GM12878 (cell line): ENCODE results near the gene PTPRN2. TPM values are rescaled to one million over a fixed set of nuclear protein-coding genes. Genes with fewer than 3 reads are reported as not detected.

ENCODE experiments used
- ATAC-seq: fragments of 200-7000 bp; cut with Tn5 transposase; 3 replicates; pipeline ENCODE4 v1.9.1; 2020; ENCODE audit warnings: mild to moderate bottlenecking, moderate library complexity
- BruUV-seq: library from RNA; stranded (reverse); fragments of 400-500 nt; replicated peaks from 2 replicates; lab custom pipeline; 2021; lab: Mats Ljungman, UMichigan
- CTCF ChIA-PET: fragments of 300-600 bp; sonication (Branson Sonifier 250); formaldehyde crosslinking; extraction: SDS; loops from one replicate; lab custom pipeline; 2021; ENCODE audit warnings: inconsistent platforms; lab: Yijun Ruan, JAX
- POLR2A ChIA-PET: fragments of 350-600 bp; formaldehyde crosslinking; extraction: SDS; loops from one replicate; lab custom pipeline; 2021; ENCODE audit warnings: inconsistent platforms; lab: Charles Lee
- RAD21 ChIA-PET: fragments of 300-600 bp; sonication (Branson Sonifier 250); formaldehyde crosslinking; loops from one replicate; lab custom pipeline; 2023; ENCODE audit warnings: antibody characterized with exemption; ENCODE audit not compliant: unreplicated experiment; lab: Charles Lee
- SMC1A ChIA-PET: fragments of 300-600 bp; sonication (Branson Sonifier 250); formaldehyde crosslinking; loops from one replicate; lab custom pipeline; 2023; ENCODE audit not compliant: unreplicated experiment, uncharacterized antibody; lab: Charles Lee
- DNase-seq: peaks from one replicate; pipeline ENCODE4 v3.0.0-alpha.2; 2011; ENCODE audit warnings: low read depth, low spot score
- FAIRE-seq: peaks from 3 replicates; lab custom pipeline; 2011; peaks lifted over from hg19 to GRCh38; lab: Jason Lieb, UNC
- H2AFZ ChIP-seq: 2 replicates; pipeline ENCODE4 v1.6.0; 2011; ENCODE audit warnings: low read depth, low read length, control low read depth; ENCODE audit not compliant: control insufficient read depth
- H3K27ac ChIP-seq: 2 replicates; pipeline ENCODE4 v1.5.1; 2011; ENCODE audit warnings: control low read depth; ENCODE audit not compliant: control insufficient read depth, insufficient read depth
- H3K27me3 ChIP-seq, 2 experiments: replicated peaks in 1 of 2; 2 replicates each; pipeline versions ENCODE4 v1.6.0 to v1.6.1; 2011; ENCODE audit warnings: low read length in 1 of 2; ENCODE audit not compliant: control insufficient read depth in 2 of 2, insufficient read depth in 2 of 2
- H3K36me3 ChIP-seq, 2 experiments: 2 replicates each; pipeline ENCODE4 v1.5.1; 2011; ENCODE audit warnings: low read length in 1 of 2; ENCODE audit not compliant: control insufficient read depth in 2 of 2, insufficient read depth in 2 of 2
- H3K4me1 ChIP-seq: 2 replicates; pipeline ENCODE4 v1.6.1; 2011; ENCODE audit warnings: mild to moderate bottlenecking, low read length, moderate library complexity, mixed read lengths; ENCODE audit not compliant: control insufficient read depth, insufficient read depth
- H3K4me2 ChIP-seq: 2 replicates; pipeline ENCODE4 v1.6.0; 2011; ENCODE audit warnings: control low read depth; ENCODE audit not compliant: control insufficient read depth, insufficient read depth
- H3K4me3 ChIP-seq: fragments of 200-600 bp; sonication (generic); 2 replicates; pipeline ENCODE4 v1.5.1; 2016
- H3K79me2 ChIP-seq: 2 replicates; pipeline ENCODE4 v1.6.0; 2011; ENCODE audit warnings: low read length; ENCODE audit not compliant: control insufficient read depth, insufficient read depth
- H3K9ac ChIP-seq: 2 replicates; pipeline ENCODE4 v1.8.0; 2011; ENCODE audit warnings: low read length, control low read depth, mixed read lengths; ENCODE audit not compliant: control insufficient read depth, insufficient read depth
- H3K9me3 ChIP-seq: replicated peaks from 3 replicates; pipeline ENCODE4 v1.5.1; 2011; ENCODE audit warnings: mild to moderate bottlenecking, low read length; ENCODE audit not compliant: control insufficient read depth, insufficient read depth
- H4K20me1 ChIP-seq: 2 replicates; pipeline ENCODE4 v1.6.0; 2011; ENCODE audit not compliant: control insufficient read depth, insufficient read depth
- ATF7 ChIP-seq: fragments of 450-650 bp; IDR thresholded peaks from 2 replicates; pipeline ENCODE4 v1.6.1; 2016; ENCODE audit warnings: low read depth, mild to moderate bottlenecking
- BCL11A ChIP-seq: IDR thresholded peaks from 2 replicates; pipeline ENCODE4 v1.6.1; 2011; ENCODE audit warnings: low read depth, low read length
- CHD1 ChIP-seq: IDR thresholded peaks from 2 replicates; pipeline ENCODE4 v1.6.1; 2012; ENCODE audit warnings: low read depth, low read length, improper control_type of control experiment
- CHD2 ChIP-seq: IDR thresholded peaks from 2 replicates; pipeline ENCODE4 v1.6.1; 2011; ENCODE audit warnings: low read depth, low read length, improper control_type of control experiment, borderline replicate concordance
- ETV6 ChIP-seq, 2 experiments: fragments of 450-650 bp in 1 of 2; IDR thresholded peaks in 1 of 2; conservative IDR thresholded peaks in 1 of 2; 2 replicates each; pipeline ENCODE4 v1.6.1; 2014; ENCODE audit warnings: antibody characterized with exemption in 1 of 2, borderline replicate concordance in 1 of 2, low read depth in 1 of 2, mild to moderate bottlenecking in 1 of 2, moderate library complexity in 1 of 2
- EZH2 ChIP-seq: IDR thresholded peaks from 2 replicates; pipeline ENCODE4 v1.6.1; 2012; ENCODE audit warnings: low read depth, mild to moderate bottlenecking, control low read depth, inconsistent platforms, low read length, borderline replicate concordance; ENCODE audit not compliant: control insufficient read depth
- FOXK2 ChIP-seq: fragments of 450-650 bp; IDR thresholded peaks from 2 replicates; pipeline ENCODE4 v1.6.1; 2017; ENCODE audit warnings: mild to moderate bottlenecking, moderate library complexity
- GABPA ChIP-seq: IDR thresholded peaks from 2 replicates; pipeline ENCODE4 v1.6.1; 2014; ENCODE audit warnings: antibody characterized with exemption, low read depth, mild to moderate bottlenecking, inconsistent platforms
- HCFC1 ChIP-seq: fragments of 150-350 bp; IDR thresholded peaks from 2 replicates; pipeline ENCODE4 v1.6.1; 2014; ENCODE audit warnings: low read length
- NFIC ChIP-seq: IDR thresholded peaks from 2 replicates; pipeline ENCODE4 v1.6.1; 2012; ENCODE audit warnings: low read depth, mild to moderate bottlenecking, inconsistent platforms, low read length, moderate library complexity
- POLR2AphosphoS5 ChIP-seq: IDR thresholded peaks from 2 replicates; pipeline ENCODE4 v1.6.1; 2011; ENCODE audit warnings: mild to moderate bottlenecking, low read length, inconsistent platforms
- RBBP5 ChIP-seq: fragments of 200-600 bp; sonication (generic); conservative IDR thresholded peaks from 2 replicates; pipeline ENCODE4 v1.6.1; 2016
- STAT3 ChIP-seq: IDR thresholded peaks from 2 replicates; pipeline ENCODE4 v1.6.1; 2011; ENCODE audit warnings: low read depth, low read length, improper control_type of control experiment
- SUPT20H ChIP-seq: IDR thresholded peaks from 2 replicates; pipeline ENCODE4 v1.6.1; 2011; ENCODE audit warnings: low read depth, mild to moderate bottlenecking, low read length, moderate library complexity, borderline replicate concordance; ENCODE audit not compliant: control insufficient read depth
- TCF3 ChIP-seq: IDR thresholded peaks from 2 replicates; pipeline ENCODE4 v1.6.1; 2012; ENCODE audit warnings: low read depth, mild to moderate bottlenecking, low read length, borderline replicate concordance; ENCODE audit not compliant: insufficient read depth
- ZNF384 ChIP-seq: IDR thresholded peaks from 2 replicates; pipeline ENCODE4 v1.6.1; 2012; ENCODE audit warnings: low read depth, mild to moderate bottlenecking, low read length, improper control_type of control experiment, borderline replicate concordance
- ZNF622 ChIP-seq: fragments of 450-650 bp; IDR thresholded peaks from 2 replicates; pipeline ENCODE4 v1.6.1; 2017; ENCODE audit warnings: mild to moderate bottlenecking, inconsistent platforms
- WGBS: methylation state at CpG from one replicate; pipeline ENCODE4 v1.1.6; 2016; ENCODE audit warnings: low lambda C conversion rate; ENCODE audit not compliant: insufficient replicate concordance, insufficient coverage; ENCODE audit errors: missing lambda C conversion rate; 5-methylcytosine and 5-hydroxymethylcytosine counted together
- in situ Hi-C: fragments of 300-500 bp; cut with MboI; formaldehyde crosslinking; loops from 9 replicates; pipeline ENCODE4 v1.14.3; 2018; ENCODE audit warnings: mixed read lengths
- intact Hi-C: fragments of 100-400 bp; cut with micrococcal nuclease; formaldehyde crosslinking; loops from one replicate; pipeline ENCODE4 v1.14.2; 2022; ENCODE audit not compliant: unreplicated experiment
- polyA plus RNA-seq, 11 experiments: library from polyadenylated mRNA; depleted of rRNA in 4 of 11; unstranded in 6 of 11; stranded (reverse) in 5 of 11; fragments of >200 nt; fragmentation: Nextera tagmentation in 4 of 11; fragmentation: Illumina TruSeq in 1 of 11; extraction: Ambion mirVana in 4 of 11; extraction: Trizol in 1 of 11; gene quantifications; 1 replicate in 1 of 11; 2 replicates in 10 of 11; pipeline versions ENCODE4 v1.2.1 to v1.2.3, GENCODE V29; 2011 to 2016; ENCODE audit warnings: inconsistent platforms in 2 of 11, missing spikeins in 2 of 11, low read depth in 1 of 11
- total RNA-seq, 4 experiments: library from RNA; depleted of rRNA in 3 of 4; stranded (reverse); fragments of >200 nt in 3 of 4; fragmentation: Illumina TruSeq in 1 of 4; extraction: Trizol in 1 of 4; gene quantifications; 2 replicates each; pipeline versions ENCODE4 v1.2.1 to v1.2.3, GENCODE V29; 2013 to 2021
- TF ChIP-seq, protein P1 (sequence below): IDR thresholded peaks from 2 replicates; pipeline ENCODE4 v1.6.1; 2012; ENCODE audit warnings: improper control_type of control experiment, low read depth, low read length; ENCODE audit not compliant: insufficient replicate concordance
- TF ChIP-seq, protein P2 (sequence below): IDR thresholded peaks from 2 replicates; pipeline ENCODE4 v1.6.1; 2011; ENCODE audit warnings: mild to moderate bottlenecking, low read depth, low read length, moderate library complexity; ENCODE audit not compliant: insufficient replicate concordance

PTPRN2 gene
- total and polyA plus RNA-seq, 10 of the 15 experiments (the other 5 are each of a cell fraction or from before 2014, with no cell fraction given), result 5.4 TPM; not detected in 9

DNA sequence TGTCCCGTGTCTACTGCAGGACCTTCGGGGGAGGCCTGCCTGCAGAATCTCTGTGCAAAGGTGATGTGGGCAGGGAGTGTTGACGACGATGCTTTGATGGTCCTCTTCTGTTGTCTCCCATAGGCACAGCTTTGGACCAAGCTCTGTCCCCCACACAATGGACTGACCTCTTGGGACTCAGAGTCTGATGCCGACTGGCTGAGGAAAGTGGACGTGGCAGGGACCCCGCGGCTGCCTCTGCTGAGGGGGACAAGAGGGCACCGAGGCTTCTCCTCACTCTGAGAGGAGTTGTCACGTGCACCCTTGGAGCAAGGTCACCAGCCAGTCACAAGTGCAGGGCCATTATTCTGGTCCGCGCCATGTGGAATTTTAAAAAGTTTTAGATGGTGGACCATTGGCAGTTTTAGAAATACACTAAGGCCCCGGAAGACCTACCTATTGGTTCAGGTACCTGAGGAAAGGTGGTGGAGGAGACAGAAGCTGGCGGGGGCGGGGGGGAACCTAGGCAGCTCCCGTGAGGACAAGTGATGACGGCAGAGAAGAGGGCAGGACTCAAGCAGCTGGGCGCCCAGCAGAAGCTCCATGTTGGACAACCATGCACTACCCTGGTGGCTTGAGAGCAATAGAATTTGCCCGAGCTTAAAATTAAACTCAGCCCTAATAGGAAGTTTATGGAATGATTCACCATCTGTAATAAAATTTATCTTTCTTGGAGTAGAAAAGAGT is 331.4 kb downstream of the PTPRN2 start:
- H3K9ac ChIP-seq, result no peak overlapping the region
- no peak overlapping the region for H2AFZ ChIP-seq
- CTCF ChIA-PET, result no interaction called here
- H4K20me1 ChIP-seq, result no peaks in the 10 kb centered on the region
- H3K4me1 ChIP-seq, result no peaks in the 10 kb centered on the region
- TF ChIP-seq BCL11A (no peak), FOXK2 (no peak), ETV6 (conservative IDR thresholded peaks at IDR 0.05 in 1 of 2, IDR thresholded peaks at IDR 0.05 in 1 of 2; ENCODE audit: borderline replicate concordance in 1 of 2, low read depth in 1 of 2) (no peak), RBBP5 (no peak), SUPT20H (no peak), TCF3 (no peak), EZH2 (no peak), CHD2 (no peak), ZNF622 (no peak), NFIC (no peak), ZNF384 (no peak), CHD1 (no peak), GABPA (no peak), STAT3 (no peak), POLR2AphosphoS5 (no peak), ATF7 (no peak), HCFC1 (no peak)
- TF ChIP-seq, protein P1, sequence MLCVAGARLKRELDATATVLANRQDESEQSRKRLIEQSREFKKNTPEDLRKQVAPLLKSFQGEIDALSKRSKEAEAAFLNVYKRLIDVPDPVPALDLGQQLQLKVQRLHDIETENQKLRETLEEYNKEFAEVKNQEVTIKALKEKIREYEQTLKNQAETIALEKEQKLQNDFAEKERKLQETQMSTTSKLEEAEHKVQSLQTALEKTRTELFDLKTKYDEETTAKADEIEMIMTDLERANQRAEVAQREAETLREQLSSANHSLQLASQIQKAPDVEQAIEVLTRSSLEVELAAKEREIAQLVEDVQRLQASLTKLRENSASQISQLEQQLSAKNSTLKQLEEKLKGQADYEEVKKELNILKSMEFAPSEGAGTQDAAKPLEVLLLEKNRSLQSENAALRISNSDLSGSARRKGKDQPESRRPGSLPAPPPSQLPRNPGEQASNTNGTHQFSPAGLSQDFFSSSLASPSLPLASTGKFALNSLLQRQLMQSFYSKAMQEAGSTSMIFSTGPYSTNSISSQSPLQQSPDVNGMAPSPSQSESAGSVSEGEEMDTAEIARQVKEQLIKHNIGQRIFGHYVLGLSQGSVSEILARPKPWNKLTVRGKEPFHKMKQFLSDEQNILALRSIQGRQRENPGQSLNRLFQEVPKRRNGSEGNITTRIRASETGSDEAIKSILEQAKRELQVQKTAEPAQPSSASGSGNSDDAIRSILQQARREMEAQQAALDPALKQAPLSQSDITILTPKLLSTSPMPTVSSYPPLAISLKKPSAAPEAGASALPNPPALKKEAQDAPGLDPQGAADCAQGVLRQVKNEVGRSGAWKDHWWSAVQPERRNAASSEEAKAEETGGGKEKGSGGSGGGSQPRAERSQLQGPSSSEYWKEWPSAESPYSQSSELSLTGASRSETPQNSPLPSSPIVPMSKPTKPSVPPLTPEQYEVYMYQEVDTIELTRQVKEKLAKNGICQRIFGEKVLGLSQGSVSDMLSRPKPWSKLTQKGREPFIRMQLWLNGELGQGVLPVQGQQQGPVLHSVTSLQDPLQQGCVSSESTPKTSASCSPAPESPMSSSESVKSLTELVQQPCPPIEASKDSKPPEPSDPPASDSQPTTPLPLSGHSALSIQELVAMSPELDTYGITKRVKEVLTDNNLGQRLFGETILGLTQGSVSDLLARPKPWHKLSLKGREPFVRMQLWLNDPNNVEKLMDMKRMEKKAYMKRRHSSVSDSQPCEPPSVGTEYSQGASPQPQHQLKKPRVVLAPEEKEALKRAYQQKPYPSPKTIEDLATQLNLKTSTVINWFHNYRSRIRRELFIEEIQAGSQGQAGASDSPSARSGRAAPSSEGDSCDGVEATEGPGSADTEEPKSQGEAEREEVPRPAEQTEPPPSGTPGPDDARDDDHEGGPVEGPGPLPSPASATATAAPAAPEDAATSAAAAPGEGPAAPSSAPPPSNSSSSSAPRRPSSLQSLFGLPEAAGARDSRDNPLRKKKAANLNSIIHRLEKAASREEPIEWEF, result no peak
- TF ChIP-seq, protein P2, sequence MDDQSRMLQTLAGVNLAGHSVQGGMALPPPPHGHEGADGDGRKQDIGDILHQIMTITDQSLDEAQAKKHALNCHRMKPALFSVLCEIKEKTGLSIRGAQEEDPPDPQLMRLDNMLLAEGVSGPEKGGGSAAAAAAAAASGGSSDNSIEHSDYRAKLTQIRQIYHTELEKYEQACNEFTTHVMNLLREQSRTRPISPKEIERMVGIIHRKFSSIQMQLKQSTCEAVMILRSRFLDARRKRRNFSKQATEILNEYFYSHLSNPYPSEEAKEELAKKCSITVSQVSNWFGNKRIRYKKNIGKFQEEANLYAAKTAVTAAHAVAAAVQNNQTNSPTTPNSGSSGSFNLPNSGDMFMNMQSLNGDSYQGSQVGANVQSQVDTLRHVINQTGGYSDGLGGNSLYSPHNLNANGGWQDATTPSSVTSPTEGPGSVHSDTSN, result no peak
- TF ChIP-seq, all 136 proteins: peak for 0
- Histone ChIP-seq H3K27me3 (no peaks in the 10 kb centered on the region), H3K27ac (no peak overlapping the region), H3K4me2 (no peak overlapping the region), H3K4me3 (no peak overlapping the region), H3K79me2 (no peaks in the 10 kb centered on the region), H3K9me3 (peaks cover 4% of the 10 kb centered on the region; the same call in 1 of the 3 replicates), H3K36me3 (no peaks in the 10 kb centered on the region)
- intact Hi-C loops, result no loop called here
- WGBS, result 45% methylated on average over 19 of the region's 19 CpGs
- ChIA-PET POLR2A (no interaction called here), RAD21 (no interaction called here), SMC1A (no interaction called here)
- ATAC-seq (no peak), FAIRE-seq (no peak), DNase-seq (no peak)
- in situ Hi-C loops, result no loop called here
- no TSS peak for BruUV-seq
